H9 (cell line): ENCODE data around the gene CCNL1. TPM values are rescaled to one million over a fixed set of nuclear protein-coding genes. Genes with fewer than 3 reads are reported as not detected.

ENCODE experiments used
- DNase-seq: peaks from one replicate; pipeline ENCODE4 v3.0.0-alpha.2; 2017
- H2AFZ ChIP-seq: one replicate; pipeline ENCODE4 v1.6.1; 2013; ENCODE audit warnings: mild to moderate bottlenecking, low read length, control low read depth, moderate library complexity
- H2AK5ac ChIP-seq: 2 replicates; pipeline ENCODE4 v1.6.1; 2013; ENCODE audit warnings: low read length, control low read depth, mixed read lengths; ENCODE audit not compliant: insufficient read length
- H2BK120ac ChIP-seq: one replicate; pipeline ENCODE4 v1.6.1; 2013; ENCODE audit warnings: low read depth, mild to moderate bottlenecking, low read length, control low read depth, inconsistent platforms; ENCODE audit not compliant: poor library complexity, severe bottlenecking
- H2BK12ac ChIP-seq: 2 replicates; pipeline ENCODE4 v1.6.1; 2013; ENCODE audit warnings: low read length, control low read depth, mixed read lengths, low read depth; ENCODE audit not compliant: insufficient read length
- H2BK15ac ChIP-seq: 2 replicates; pipeline ENCODE4 v1.6.1; 2013; ENCODE audit warnings: low read depth, low read length, control low read depth
- H2BK20ac ChIP-seq: one replicate; pipeline ENCODE4 v1.6.1; 2013; ENCODE audit warnings: low read depth, mild to moderate bottlenecking, low read length, control low read depth, inconsistent platforms; ENCODE audit not compliant: poor library complexity, severe bottlenecking
- H2BK5ac ChIP-seq: 2 replicates; pipeline ENCODE4 v1.6.1; 2013; ENCODE audit warnings: low read length, control low read depth, mixed read lengths; ENCODE audit not compliant: insufficient read length
- H3K14ac ChIP-seq: 2 replicates; pipeline ENCODE4 v1.6.1; 2013; ENCODE audit warnings: low read length, control low read depth; ENCODE audit not compliant: insufficient read depth
- H3K18ac ChIP-seq: 2 replicates; pipeline ENCODE4 v1.6.1; 2013; ENCODE audit warnings: low read depth, mild to moderate bottlenecking, mixed read lengths, low read length, control low read depth; ENCODE audit not compliant: insufficient read length
- H3K23ac ChIP-seq: 2 replicates; pipeline ENCODE4 v1.6.1; 2013; ENCODE audit warnings: low read length, control low read depth, mixed read lengths, low read depth; ENCODE audit not compliant: insufficient read length
- H3K23me2 ChIP-seq: 2 replicates; pipeline ENCODE4 v1.6.1; 2013; ENCODE audit warnings: low read depth, mild to moderate bottlenecking, mixed read lengths, low read length, control low read depth; ENCODE audit not compliant: insufficient read length, poor library complexity, severe bottlenecking
- H3K27ac ChIP-seq: 2 replicates; pipeline ENCODE4 v1.5.1; 2013; ENCODE audit warnings: low read length, control low read depth, mixed read lengths, low read depth; ENCODE audit not compliant: insufficient read length
- H3K27me3 ChIP-seq: 2 replicates; pipeline ENCODE4 v1.6.1; 2013; ENCODE audit warnings: low read length, control low read depth, inconsistent platforms; ENCODE audit not compliant: insufficient read depth
- H3K4ac ChIP-seq: 2 replicates; pipeline ENCODE4 v1.6.1; 2013; ENCODE audit warnings: low read depth, mild to moderate bottlenecking, control low read depth, inconsistent platforms, low read length, moderate library complexity
- H3K4me1 ChIP-seq: 2 replicates; pipeline ENCODE4 v1.6.1; 2013; ENCODE audit warnings: low read length, control low read depth, inconsistent platforms; ENCODE audit not compliant: insufficient read depth
- H3K4me2 ChIP-seq: 2 replicates; pipeline ENCODE4 v1.6.1; 2013; ENCODE audit warnings: low read length, control low read depth, mixed read lengths; ENCODE audit not compliant: insufficient read length, insufficient read depth
- H3K56ac ChIP-seq: 2 replicates; pipeline ENCODE4 v1.6.1; 2013; ENCODE audit warnings: low read depth, mild to moderate bottlenecking, mixed read lengths, low read length, control low read depth; ENCODE audit not compliant: insufficient read length
- H3K79me1 ChIP-seq: 2 replicates; pipeline ENCODE4 v1.6.1; 2013; ENCODE audit warnings: low read depth, mild to moderate bottlenecking, moderate library complexity, low read length, control low read depth, inconsistent platforms; ENCODE audit not compliant: insufficient read depth, poor library complexity, severe bottlenecking
- H3K79me2 ChIP-seq: 2 replicates; pipeline ENCODE4 v1.6.1; 2013; ENCODE audit warnings: low read length, control low read depth, inconsistent platforms; ENCODE audit not compliant: insufficient read depth
- H3K9ac ChIP-seq: 2 replicates; pipeline ENCODE4 v1.6.1; 2013; ENCODE audit warnings: low read length, control low read depth, mixed read lengths; ENCODE audit not compliant: insufficient read length; ENCODE audit errors: extremely low read depth
- H3K9me3 ChIP-seq: one replicate; pipeline ENCODE4 v1.6.1; 2013; ENCODE audit warnings: low read depth, low read length, inconsistent platforms; ENCODE audit not compliant: control insufficient read depth
- H3T11ph ChIP-seq: one replicate; pipeline ENCODE4 v1.6.1; 2013; ENCODE audit warnings: mild to moderate bottlenecking, low read length, control low read depth, inconsistent platforms
- H4K20me1 ChIP-seq: one replicate; pipeline ENCODE4 v1.6.1; 2013; ENCODE audit not compliant: control insufficient read depth, insufficient read length, insufficient read depth
- H4K5ac ChIP-seq: 2 replicates; pipeline ENCODE4 v1.6.1; 2013; ENCODE audit warnings: low read depth, mild to moderate bottlenecking, mixed read lengths, low read length, control low read depth; ENCODE audit not compliant: insufficient read length
- H4K8ac ChIP-seq: replicated peaks from 2 replicates; pipeline ENCODE4 v1.6.1; 2013; ENCODE audit warnings: low read length, control low read depth, mixed read lengths, low read depth; ENCODE audit not compliant: insufficient read length
- H4K91ac ChIP-seq: 2 replicates; pipeline ENCODE4 v1.6.1; 2013; ENCODE audit warnings: low read depth, mild to moderate bottlenecking, moderate library complexity, mixed read lengths, low read length, control low read depth; ENCODE audit not compliant: insufficient read length
- H3K27ac Mint-ChIP-seq, 3 experiments: 2 replicates in 2 of 3; 3 replicates in 1 of 3; pipeline ENCODE4 v1.8.0; 2020 to 2021; ENCODE audit warnings: mixed read lengths in 3 of 3, mild to moderate bottlenecking in 1 of 3, moderate library complexity in 1 of 3
- H3K27me3 Mint-ChIP-seq: 2 replicates; pipeline ENCODE4 v1.8.0; 2021; ENCODE audit warnings: low read depth, mild to moderate bottlenecking, moderate library complexity, mixed read lengths
- H3K36me3 Mint-ChIP-seq, 3 experiments: 2 replicates in 2 of 3; 3 replicates in 1 of 3; pipeline ENCODE4 v1.8.0; 2020 to 2021; ENCODE audit warnings: low read depth in 3 of 3, mixed read lengths in 3 of 3; ENCODE audit not compliant: insufficient read depth in 1 of 3
- H3K4me1 Mint-ChIP-seq, 2 experiments: 2 replicates each; pipeline ENCODE4 v1.8.0; 2020; ENCODE audit warnings: mixed read lengths in 2 of 2
- H3K4me3 Mint-ChIP-seq, 2 experiments: 2 replicates in 1 of 2; 3 replicates in 1 of 2; pipeline ENCODE4 v1.8.0; 2020 to 2021; ENCODE audit warnings: mild to moderate bottlenecking in 2 of 2, mixed read lengths in 2 of 2, moderate library complexity in 1 of 2
- H3K9me3 Mint-ChIP-seq, 2 experiments: 2 replicates in 1 of 2; 3 replicates in 1 of 2; pipeline ENCODE4 v1.8.0; 2020; ENCODE audit warnings: mild to moderate bottlenecking in 2 of 2, mixed read lengths in 2 of 2, moderate library complexity in 1 of 2
- CTCF ChIP-seq: fragments of 200-600 bp; sonication (generic); conservative IDR thresholded peaks from 3 replicates; pipeline ENCODE4 v1.8.0; 2021; ENCODE audit warnings: antibody characterized with exemption, mild to moderate bottlenecking
- WGBS: extraction: QIAGEN DNeasy Blood & Tissue Kit; methylation state at CpG from one replicate; pipeline ENCODE4 v1.1.7; 2013; ENCODE audit warnings: missing lambda C conversion rate, low lambda C conversion rate, mixed read lengths; ENCODE audit not compliant: insufficient read length; ENCODE audit errors: extremely low coverage; 5-methylcytosine and 5-hydroxymethylcytosine counted together
- total RNA-seq: library from RNA; stranded (reverse); gene quantifications from 2 replicates; pipeline ENCODE4 v1.2.1, GENCODE V29; 2021

The CCNL1 gene
- total RNA-seq, 1 experiment from 2014 or later: 103 TPM

GRCh38 chr3:157170861-157171260 lies 10.9 kb upstream of the CCNL1 start:
- Mint-ChIP-seq H3K36me3 (no peaks in the 10 kb centered on the region), H3K27ac (no peak overlapping the region; a peak in 1 of 7 replicates), H3K4me1 (peaks cover 6 to 7% of the 10 kb centered on the region in 2 experiments), H3K4me3 (no peak overlapping the region), H3K9me3 (no peaks in the 10 kb centered on the region), H3K27me3 (peaks cover 7% of the 10 kb centered on the region; the same call in 1 of the 2 replicates)
- WGBS: no CpG with 5 or more reads among the region's 3 CpGs
- Histone ChIP-seq H3K27me3 (no peaks in the 10 kb centered on the region), H3K9ac (no peak overlapping the region), H4K8ac (no peak overlapping the region), H2BK15ac (no peak overlapping the region), H2AK5ac (no peak overlapping the region), H3K18ac (no peak overlapping the region), H2BK12ac (no peak overlapping the region), H3K4ac (no peak overlapping the region), H2BK120ac (no peak overlapping the region), H2BK5ac (no peak overlapping the region), H4K5ac (no peak overlapping the region), H3K4me2 (no peak overlapping the region), H3K27ac (no peak overlapping the region), H2AFZ (no peak overlapping the region), H3K56ac (no peak overlapping the region), H3K79me2 (no peaks in the 10 kb centered on the region), H3K23ac (no peak overlapping the region), H4K91ac (no peak overlapping the region), H3K23me2 (peaks cover 14% of the 10 kb centered on the region), H3T11ph (no peak overlapping the region), H3K79me1 (no peaks in the 10 kb centered on the region), H3K9me3 (no peaks in the 10 kb centered on the region), H3K14ac (no peak overlapping the region), H2BK20ac (no peak overlapping the region), H4K20me1 (no peaks in the 10 kb centered on the region), H3K4me1 (no peaks in the 10 kb centered on the region)
- TF ChIP-seq CTCF: no peak
- no peak for DNase-seq
